ENCODE measurements around the gene TDRD9.

The TDRD9 gene

DNA sequence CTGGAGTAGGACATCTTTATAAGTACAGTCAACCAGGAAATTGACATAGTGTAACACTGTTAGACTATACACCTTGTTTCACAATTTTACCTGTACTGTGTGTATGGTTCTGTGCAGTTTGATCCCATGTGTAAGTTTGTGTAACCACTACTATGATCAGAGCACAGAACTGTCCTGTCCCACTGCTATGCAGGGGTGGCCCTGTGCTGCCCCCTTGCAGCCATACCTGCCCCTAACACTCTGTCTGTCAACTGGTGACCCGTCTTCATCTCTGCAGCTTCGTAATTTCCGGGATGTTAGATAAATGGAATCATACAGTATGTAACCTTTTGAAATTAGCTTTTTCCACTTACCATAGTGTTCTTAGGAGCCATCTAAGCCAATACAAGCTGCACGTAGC lies 72.7 kb downstream of the TDRD9 start:
- TF ChIP-seq, protein P1, sequence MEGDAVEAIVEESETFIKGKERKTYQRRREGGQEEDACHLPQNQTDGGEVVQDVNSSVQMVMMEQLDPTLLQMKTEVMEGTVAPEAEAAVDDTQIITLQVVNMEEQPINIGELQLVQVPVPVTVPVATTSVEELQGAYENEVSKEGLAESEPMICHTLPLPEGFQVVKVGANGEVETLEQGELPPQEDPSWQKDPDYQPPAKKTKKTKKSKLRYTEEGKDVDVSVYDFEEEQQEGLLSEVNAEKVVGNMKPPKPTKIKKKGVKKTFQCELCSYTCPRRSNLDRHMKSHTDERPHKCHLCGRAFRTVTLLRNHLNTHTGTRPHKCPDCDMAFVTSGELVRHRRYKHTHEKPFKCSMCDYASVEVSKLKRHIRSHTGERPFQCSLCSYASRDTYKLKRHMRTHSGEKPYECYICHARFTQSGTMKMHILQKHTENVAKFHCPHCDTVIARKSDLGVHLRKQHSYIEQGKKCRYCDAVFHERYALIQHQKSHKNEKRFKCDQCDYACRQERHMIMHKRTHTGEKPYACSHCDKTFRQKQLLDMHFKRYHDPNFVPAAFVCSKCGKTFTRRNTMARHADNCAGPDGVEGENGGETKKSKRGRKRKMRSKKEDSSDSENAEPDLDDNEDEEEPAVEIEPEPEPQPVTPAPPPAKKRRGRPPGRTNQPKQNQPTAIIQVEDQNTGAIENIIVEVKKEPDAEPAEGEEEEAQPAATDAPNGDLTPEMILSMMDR (IDR thresholded peaks at IDR 0.05): no peak

DNA sequence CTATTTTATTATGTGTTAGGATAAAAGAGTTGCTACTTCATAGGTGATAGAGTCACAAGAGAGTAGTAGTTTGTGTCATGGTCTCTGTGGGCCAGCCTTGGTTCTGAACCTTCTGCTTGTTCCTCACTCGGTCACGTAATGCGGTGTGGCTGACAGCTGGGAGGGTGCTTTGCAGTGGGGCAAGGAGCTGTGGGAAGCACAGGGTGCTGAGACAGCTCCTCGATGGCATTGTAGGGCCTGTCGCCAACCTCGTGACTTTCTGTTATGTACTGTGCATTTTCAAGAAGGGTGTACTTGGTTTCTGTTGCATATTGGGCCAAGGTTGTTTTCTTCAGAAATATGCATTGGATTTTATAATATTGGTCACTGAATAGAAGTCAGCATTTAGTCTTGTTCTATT lies 75.4 kb downstream of the TDRD9 start:
- TF ChIP-seq, protein P1 (IDR thresholded peaks at IDR 0.05): no peak

DNA sequence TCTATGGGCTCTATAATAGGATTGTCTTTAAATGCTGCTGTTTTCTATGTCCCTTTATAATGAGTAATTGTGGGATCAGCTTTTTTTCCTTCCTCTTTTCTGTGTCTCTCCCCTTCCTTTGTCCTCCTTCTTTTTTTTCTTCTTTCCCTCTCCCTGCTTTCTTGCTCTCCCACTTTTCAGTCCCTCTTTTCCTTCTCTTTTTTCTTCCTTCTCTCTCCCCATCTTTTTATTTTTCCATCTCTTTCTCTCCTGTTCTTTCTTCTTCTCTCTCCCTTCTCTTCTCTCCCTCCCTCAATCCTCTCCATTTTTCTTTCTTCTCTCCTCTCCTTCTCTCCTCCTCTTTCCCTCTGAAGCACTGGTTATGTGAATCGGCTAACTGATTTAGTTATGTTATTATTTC lies 76.6 kb downstream of the TDRD9 start:
- TF ChIP-seq, protein P1 (IDR thresholded peaks at IDR 0.05): no peak

DNA sequence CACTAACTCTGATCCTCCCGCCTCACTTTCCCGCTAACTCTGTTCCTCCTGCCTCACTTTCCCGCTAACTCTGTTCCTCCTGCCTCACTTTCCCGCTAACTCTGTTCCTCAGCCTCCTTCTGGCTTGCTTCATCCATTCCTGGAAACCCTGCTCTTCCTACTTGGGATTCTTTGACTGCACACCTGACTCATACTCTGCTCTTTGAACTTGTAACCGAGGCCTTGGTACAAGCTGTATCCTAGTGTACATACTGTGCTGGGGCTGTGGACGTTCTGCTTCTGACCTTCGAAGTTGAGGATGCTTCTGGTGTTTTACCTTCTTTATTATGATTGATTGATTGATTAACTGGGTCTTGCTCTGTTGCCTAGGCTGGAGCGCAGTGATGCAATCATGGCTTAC lies 77.2 kb downstream of the TDRD9 start:
- TF ChIP-seq, protein P1 (IDR thresholded peaks at IDR 0.05): no peak

DNA sequence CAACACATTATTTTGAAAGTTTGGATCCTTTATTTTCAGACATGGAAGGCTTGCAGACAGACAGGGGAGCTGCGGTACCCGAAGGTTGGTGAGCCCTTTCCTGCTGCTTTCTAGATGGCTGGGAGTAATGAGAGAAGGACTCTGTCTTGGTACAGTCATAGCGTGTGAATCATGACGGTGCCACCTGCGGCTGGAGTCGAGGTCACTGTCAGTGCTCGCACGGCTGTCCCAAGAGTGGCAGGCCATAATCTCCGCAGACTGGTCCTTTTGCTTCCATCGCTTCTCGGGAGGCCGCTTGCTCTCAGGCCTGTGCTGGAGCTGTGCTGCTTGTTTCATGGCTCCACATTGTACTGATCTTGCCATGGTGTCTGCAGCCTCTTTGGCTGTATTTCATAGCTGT lies 78.9 kb downstream of the TDRD9 start:
- TF ChIP-seq, protein P1 (IDR thresholded peaks at IDR 0.05): no peak

DNA sequence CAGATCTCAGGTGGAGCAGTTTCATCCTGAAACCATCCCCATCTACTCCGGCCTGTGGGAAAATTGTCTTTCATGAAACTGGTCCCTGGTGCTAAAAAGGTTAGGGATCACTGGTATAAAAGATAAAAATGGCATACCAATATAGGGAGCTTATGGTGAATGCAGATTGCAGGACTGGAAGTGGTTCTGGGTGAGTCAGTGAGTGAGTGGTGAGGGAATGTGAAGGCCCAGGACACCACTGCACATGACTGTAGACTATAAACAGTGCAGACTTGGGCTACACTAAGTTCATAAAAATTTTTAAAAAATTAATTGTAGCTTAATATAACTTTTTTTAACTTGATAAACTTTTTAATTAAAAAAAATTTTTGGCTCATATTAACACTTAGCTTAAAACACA lies 81.0 kb downstream of the TDRD9 start:
- TF ChIP-seq, protein P1 (IDR thresholded peaks at IDR 0.05): no peak

DNA sequence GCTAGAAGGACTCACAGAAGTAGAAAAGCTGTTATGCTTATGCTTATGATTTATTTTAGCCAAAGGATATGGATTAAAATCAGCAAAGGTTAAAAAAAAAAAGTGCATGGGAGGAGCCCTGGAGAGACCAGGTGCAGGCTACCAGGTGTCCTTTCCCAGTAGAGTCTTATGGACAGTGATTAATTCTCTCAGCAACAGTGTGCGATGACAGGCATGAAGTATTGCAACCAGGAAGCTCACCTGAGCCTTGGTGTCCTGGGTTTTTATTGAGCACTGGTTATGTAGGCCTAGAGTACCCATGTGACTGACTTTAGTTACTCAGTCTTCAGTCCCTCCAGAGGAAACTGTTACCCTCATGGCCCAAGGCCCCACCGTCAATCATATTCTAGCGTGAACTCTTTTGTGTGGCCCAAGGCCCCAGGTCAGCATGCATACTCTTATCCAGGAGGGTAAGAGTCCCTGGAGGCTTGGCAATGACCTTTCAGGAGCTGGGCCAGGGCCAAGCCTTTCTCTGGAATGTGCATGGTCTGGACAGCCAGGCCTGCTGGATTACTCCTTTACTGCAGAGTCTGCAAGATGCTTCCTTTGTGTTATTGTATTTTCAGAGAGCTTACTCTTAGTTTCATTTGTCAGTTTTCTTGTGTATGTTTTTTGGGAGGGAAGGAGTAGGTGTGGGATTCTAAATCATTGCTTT lies 83.7 kb downstream of the TDRD9 start:
- TF ChIP-seq, protein P1 (IDR thresholded peaks at IDR 0.05): no peak

DNA sequence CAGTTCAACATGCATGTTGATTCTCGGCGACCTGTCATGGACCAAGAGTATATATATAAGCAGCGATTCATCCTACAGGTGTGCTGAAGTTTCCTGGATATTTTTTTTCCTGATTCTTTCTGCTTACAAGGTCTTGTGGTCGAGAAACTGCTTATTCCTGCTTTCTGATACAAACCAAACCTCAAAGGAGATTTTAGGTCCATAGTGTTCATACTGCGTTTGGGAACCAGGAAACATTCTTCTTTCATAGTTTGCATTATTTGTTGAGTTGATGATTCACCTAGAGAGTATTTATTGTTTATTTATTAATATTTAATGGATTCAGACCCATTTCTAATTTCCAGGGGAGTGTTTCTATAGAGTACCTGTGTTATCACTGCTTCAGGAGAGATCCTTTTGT lies 86.5 kb downstream of the TDRD9 start:
- TF ChIP-seq, protein P1 (IDR thresholded peaks at IDR 0.05): no peak

Measured in LNCAP (cell line).